ENCODE results near the gene ECI1. TPM values are rescaled to one million over a fixed set of nuclear protein-coding genes. Genes with fewer than 3 reads are reported as not detected.

Gene ECI1
- total RNA-seq, 2 donors from 2014 or later, result 48.5 to 87.0 TPM

GRCh38 chr16:2223942-2224486 is 27.4 kb downstream of the ECI1 start:
- peak; percentile 42 for DNase-seq (ENCODE audit: low spot score)
- peaks cover under 1 to 3% of the 10 kb centered on the region in 2 donors for H3K36me3 ChIP-seq
- intact Hi-C loops (cut with DNase I), result no loop called here
- H3K9me3 ChIP-seq, result no peaks in the 10 kb centered on the region
- TF ChIP-seq POLR2AphosphoS5 (IDR thresholded peaks at IDR 0.05), result peak; percentile 8
- TF ChIP-seq CTCF (IDR thresholded peaks at IDR 0.05), result peak in 2 of 4 experiments; percentile 30 to 47
- TF ChIP-seq POLR2A (IDR thresholded peaks at IDR 0.05), result no peak
- peaks cover 12% of the 10 kb centered on the region for H3K4me1 ChIP-seq (replicated peaks)
- no peaks in the 10 kb centered on the region for H3K27me3 ChIP-seq (replicated peaks; ENCODE audit: insufficient read depth)
- 4% methylated on average over 22 of the region's 22 CpGs for WGBS
- peak overlapping the region; percentile 79 to 87 for H3K27ac ChIP-seq
- peak overlapping the region; percentile 68 to 79 for H3K4me3 ChIP-seq

GRCh38 chr16:2223221-2223941 is 28.0 kb downstream of the ECI1 start, which contains the start of gene E4F1:
E4F1 (plus strand) TSS chr16:2223591; CDS start chr16:2223614, 23 bp downstream.
- DNase-seq (ENCODE audit: low spot score), result peak; percentile 99
- intact Hi-C loops (cut with DNase I), result no loop called here
- WGBS, result under 1% methylated on average over 80 of the region's 82 CpGs
- H3K27ac ChIP-seq, result peak within 1 kb of the TSS; percentile 79 to 87
- no peaks in the 10 kb centered on the region for H3K36me3 ChIP-seq
- H3K4me1 ChIP-seq (replicated peaks), result peaks cover 11% of the 10 kb centered on the region
- H3K27me3 ChIP-seq (replicated peaks; ENCODE audit: insufficient read depth), result no peaks in the 10 kb centered on the region
- TF ChIP-seq POLR2A (IDR thresholded peaks at IDR 0.05) (peak; percentile 85), CTCF (IDR thresholded peaks at IDR 0.05) (peak in 3 of 4 experiments; percentile 14 to 45 (median 35)), POLR2AphosphoS5 (IDR thresholded peaks at IDR 0.05) (peak; percentile 99)
- peak within 1 kb of the TSS; percentile 68 to 79 for H3K4me3 ChIP-seq
- no peaks in the 10 kb centered on the region for H3K9me3 ChIP-seq

GRCh38 chr16:2216330-2216729 is 35.1 kb downstream of the ECI1 start:
- TF ChIP-seq POLR2A (IDR thresholded peaks at IDR 0.05), result no peak
- TF ChIP-seq CTCF (IDR thresholded peaks at IDR 0.05), result no peak
- TF ChIP-seq POLR2AphosphoS5 (IDR thresholded peaks at IDR 0.05), result no peak
- intact Hi-C loops (cut with DNase I), result no loop called here
- 94% methylated on average over 4 of the region's 4 CpGs for WGBS
- Histone ChIP-seq H3K4me1 (replicated peaks) (peaks cover 19% of the 10 kb centered on the region), H3K27ac (no peak overlapping the region), H3K36me3 (no peaks in the 10 kb centered on the region), H3K4me3 (no peak overlapping the region), H3K27me3 (replicated peaks; ENCODE audit: insufficient read depth) (no peaks in the 10 kb centered on the region), H3K9me3 (no peaks in the 10 kb centered on the region)
- no peak for DNase-seq (ENCODE audit: low spot score)

- H3K9me3 ChIP-seq, result no peaks in the 10 kb centered on the region
- H3K27me3 ChIP-seq (replicated peaks; ENCODE audit: insufficient read depth), result no peaks in the 10 kb centered on the region
- H3K4me1 ChIP-seq (replicated peaks), result peaks cover 19% of the 10 kb centered on the region
- peak within 1 kb of the TSS; percentile 59 to 70 for H3K4me3 ChIP-seq
- DNase-seq (ENCODE audit: low spot score), result no peak
- WGBS, result 1% methylated on average over 25 of the region's 48 CpGs
- H3K36me3 ChIP-seq, result no peaks in the 10 kb centered on the region
- intact Hi-C loops (cut with DNase I), result no loop called here
- TF ChIP-seq CTCF (IDR thresholded peaks at IDR 0.05) (no peak), POLR2A (IDR thresholded peaks at IDR 0.05) (no peak), POLR2AphosphoS5 (IDR thresholded peaks at IDR 0.05) (no peak)
- H3K27ac ChIP-seq, result peak within 1 kb of the TSS; percentile 83 to 86
Measured at GRCh38 chr16:2214719-2214968, 36.7 kb downstream of the ECI1 start, which contains the start of gene PGP. PGP (minus strand) TSS chr16:2214840; CDS start chr16:2214777, 63 bp downstream.
